ENCODE data around the gene IGSF3. TPM values are rescaled to one million over a fixed set of nuclear protein-coding genes. Genes with fewer than 3 reads are reported as not detected.

Gene IGSF3
- total RNA-seq, 1 donor from 2014 or later: 27.2 TPM

DNA sequence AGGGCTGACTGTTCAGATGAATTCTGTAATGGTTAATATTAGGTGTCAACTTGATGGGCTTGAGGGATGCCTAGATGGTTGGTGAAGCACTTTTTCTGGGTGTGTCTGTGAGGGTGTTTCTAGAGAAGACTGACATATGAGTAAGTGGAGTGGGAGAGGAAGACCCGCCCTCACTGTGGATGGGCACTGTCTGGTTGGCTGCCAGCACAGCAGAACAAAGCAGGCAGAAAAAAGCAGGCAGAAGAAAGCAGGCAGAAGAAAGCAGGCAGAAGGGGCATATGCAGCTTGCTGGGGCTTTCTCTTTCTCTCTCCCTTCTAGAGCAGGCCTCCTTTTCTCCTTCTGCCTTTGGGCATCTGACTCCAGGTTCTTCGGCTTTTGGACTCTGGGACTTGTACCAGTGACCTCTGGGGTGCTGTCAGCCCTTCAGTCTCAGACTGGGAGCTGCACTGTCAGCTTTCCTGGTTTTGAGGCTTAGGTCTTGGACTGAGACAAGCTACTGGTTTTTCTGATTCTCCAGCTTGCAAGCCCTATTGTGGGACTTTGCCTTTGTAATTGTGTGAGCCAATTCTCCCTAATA lies 43.8 kb upstream of the IGSF3 start:
- H3K9me3 Mint-ChIP-seq: no peaks in the 10 kb centered on the region
- DNase-seq (ENCODE audit: low read depth, low spot score): no peak
- no peak for TF ChIP-seq CTCF (conservative IDR thresholded peaks at IDR 0.05)
- no peaks in the 10 kb centered on the region for H3K36me3 Mint-ChIP-seq (ENCODE audit: low read depth)
- H3K4me1 Mint-ChIP-seq: peaks cover 20% of the 10 kb centered on the region
- H3K4me3 Mint-ChIP-seq: no peak overlapping the region
- H3K27ac Mint-ChIP-seq (ENCODE audit: unreplicated experiment): no peak overlapping the region
- H3K27me3 Mint-ChIP-seq (ENCODE audit: low read depth): no peaks in the 10 kb centered on the region

- peaks cover 20% of the 10 kb centered on the region for H3K4me1 Mint-ChIP-seq
- H3K9me3 Mint-ChIP-seq: no peaks in the 10 kb centered on the region
- no peak overlapping the region for H3K4me3 Mint-ChIP-seq
- no peaks in the 10 kb centered on the region for H3K27me3 Mint-ChIP-seq (ENCODE audit: low read depth)
- no peak overlapping the region for H3K27ac Mint-ChIP-seq (ENCODE audit: unreplicated experiment)
- H3K36me3 Mint-ChIP-seq (ENCODE audit: low read depth): no peaks in the 10 kb centered on the region
- no peak for TF ChIP-seq CTCF (conservative IDR thresholded peaks at IDR 0.05)
- DNase-seq (ENCODE audit: low read depth, low spot score): no peak
Measured at GRCh38 chr1:116710420-116711262, 43.1 kb upstream of the IGSF3 start.

DNA sequence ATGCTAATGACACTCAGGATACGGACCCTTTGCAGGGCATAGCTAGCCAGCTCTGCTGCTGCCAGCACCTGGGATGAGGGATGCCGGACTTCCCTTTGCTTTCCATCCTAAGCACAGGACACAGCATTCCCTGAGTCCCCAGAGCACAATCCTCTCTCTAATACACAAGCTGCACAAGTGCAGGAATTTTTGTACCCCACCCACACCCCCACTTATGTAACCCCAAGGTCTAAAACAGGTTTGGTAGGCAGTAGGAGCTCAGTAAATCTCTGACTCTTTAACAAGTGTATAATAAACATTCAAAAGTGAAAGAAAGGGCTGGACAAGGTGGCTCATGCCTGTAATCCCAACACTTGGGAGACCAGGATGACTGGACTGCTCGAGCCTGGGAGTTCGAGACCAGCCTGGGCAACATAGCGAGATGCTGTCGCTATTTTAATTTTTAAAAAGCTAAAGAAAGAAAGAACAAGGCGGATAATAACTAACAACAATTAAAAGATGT lies 42.2 kb upstream of the IGSF3 start:
- peaks cover 20% of the 10 kb centered on the region for H3K4me1 Mint-ChIP-seq
- H3K4me3 Mint-ChIP-seq: no peak overlapping the region
- no peak for TF ChIP-seq CTCF (conservative IDR thresholded peaks at IDR 0.05)
- DNase-seq (ENCODE audit: low read depth, low spot score): no peak
- H3K36me3 Mint-ChIP-seq (ENCODE audit: low read depth): no peaks in the 10 kb centered on the region
- no peak overlapping the region for H3K27ac Mint-ChIP-seq (ENCODE audit: unreplicated experiment)
- no peaks in the 10 kb centered on the region for H3K27me3 Mint-ChIP-seq (ENCODE audit: low read depth)
- no peaks in the 10 kb centered on the region for H3K9me3 Mint-ChIP-seq

GRCh38 chr1:116708255-116708900 lies 40.8 kb upstream of the IGSF3 start:
- no peaks in the 10 kb centered on the region for H3K27me3 Mint-ChIP-seq (ENCODE audit: low read depth)
- H3K4me3 Mint-ChIP-seq: no peak overlapping the region
- H3K36me3 Mint-ChIP-seq (ENCODE audit: low read depth): no peaks in the 10 kb centered on the region
- no peak for DNase-seq (ENCODE audit: low read depth, low spot score)
- no peaks in the 10 kb centered on the region for H3K9me3 Mint-ChIP-seq
- H3K27ac Mint-ChIP-seq (ENCODE audit: unreplicated experiment): peak overlapping the region; percentile 51
- peaks cover 20% of the 10 kb centered on the region for H3K4me1 Mint-ChIP-seq
- TF ChIP-seq CTCF (conservative IDR thresholded peaks at IDR 0.05): no peak

DNA sequence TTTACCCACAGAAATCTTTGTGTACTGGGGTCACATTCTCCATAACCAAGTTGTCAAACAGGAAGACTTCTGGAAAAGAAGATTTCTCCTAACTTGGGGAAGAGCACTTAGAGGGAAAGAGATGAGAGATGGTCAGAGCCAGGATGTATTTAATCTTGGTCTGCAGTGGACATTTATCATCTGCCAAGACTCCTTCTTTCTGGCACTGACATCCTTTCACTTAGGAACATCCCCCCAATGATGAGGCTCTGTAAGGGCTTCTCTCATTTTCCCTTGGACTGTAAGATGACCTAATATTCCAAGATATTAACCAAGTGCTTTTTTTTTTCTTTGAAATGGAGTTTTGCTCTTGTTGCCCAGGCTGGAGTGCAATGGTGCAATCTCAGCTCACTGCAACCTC lies 39.3 kb upstream of the IGSF3 start:
- Mint-ChIP-seq H3K4me3 (no peak overlapping the region), H3K36me3 (ENCODE audit: low read depth) (no peaks in the 10 kb centered on the region), H3K9me3 (no peaks in the 10 kb centered on the region), H3K27me3 (ENCODE audit: low read depth) (no peaks in the 10 kb centered on the region), H3K4me1 (peaks cover 20% of the 10 kb centered on the region), H3K27ac (ENCODE audit: unreplicated experiment) (no peak overlapping the region)
- no peak for DNase-seq (ENCODE audit: low read depth, low spot score)
- TF ChIP-seq CTCF (conservative IDR thresholded peaks at IDR 0.05): no peak
